Activated CD8-positive, alpha-beta memory T cell treated with anti-CD3 and anti-CD28 coated beads, Interleukin-2, amount 10 ng/mL, durations not matched to agents 7 days and 5 days (primary cell): ENCODE data around the gene ZMPSTE24. TPM values are rescaled to one million over a fixed set of nuclear protein-coding genes. Genes with fewer than 3 reads are reported as not detected.
"Not testable (repeated sequence)": the region's sequence is repeated elsewhere in the genome, so short reads cannot be mapped to it uniquely, and the experiment has no call there.

Experiments used
- ATAC-seq: fragments of 150-1000 bp; cut with Tn5 transposase; one replicate; pipeline ENCODE4 v1.10.0; 2021; ENCODE audit warnings: moderate library complexity
- CTCF ChIA-PET: fragments of 350-600 bp; sonication (Branson Sonifier 250); formaldehyde crosslinking; loops from one replicate; lab custom pipeline; 2021; ENCODE audit warnings: antibody characterized with exemption; lab: Charles Lee
- DNase-seq: peaks from one replicate; pipeline ENCODE4 v3.0.0-alpha.2; 2020
- H3K27ac Mint-ChIP-seq: one replicate; pipeline ENCODE4 v1.8.0; 2021; ENCODE audit warnings: mild to moderate bottlenecking, mixed read lengths
- H3K27me3 Mint-ChIP-seq: one replicate; pipeline ENCODE4 v1.8.0; 2021; ENCODE audit warnings: mixed read lengths
- H3K36me3 Mint-ChIP-seq: one replicate; pipeline ENCODE4 v1.8.0; 2021; ENCODE audit warnings: mild to moderate bottlenecking, mixed read lengths
- H3K4me1 Mint-ChIP-seq: one replicate; pipeline ENCODE4 v1.8.0; 2021; ENCODE audit warnings: mixed read lengths
- H3K4me3 Mint-ChIP-seq: one replicate; pipeline ENCODE4 v1.8.0; 2021; ENCODE audit warnings: mild to moderate bottlenecking, moderate library complexity, mixed read lengths
- H3K9me3 Mint-ChIP-seq: one replicate; pipeline ENCODE4 v1.8.0; 2022; ENCODE audit warnings: low read depth, mixed read lengths
- total RNA-seq, 2 experiments: library from RNA; stranded (reverse); gene quantifications; one replicate each; pipeline ENCODE4 v1.2.3, GENCODE V29; 2021

The ZMPSTE24 gene
- 10 to 100 TPM; 23.3 to 41.1 TPM for total RNA-seq

GRCh38 chr1:40257688-40258444 lies at the start of gene ZMPSTE24:
Gene ZMPSTE24, plus strand, starts transcription at chr1:40258236. Its CDS starts 36 bp downstream, at chr1:40258272.
- Mint-ChIP-seq H3K27me3 (no peaks in the 10 kb centered on the region), H3K27ac (peak within 1 kb of the TSS; percentile 98), H3K4me3 (peak within 1 kb of the TSS; percentile 85), H3K9me3 (no peaks in the 10 kb centered on the region), H3K4me1 (peaks cover 55% of the 10 kb centered on the region), H3K36me3 (peaks cover 37% of the 10 kb centered on the region)
- CTCF ChIA-PET = interaction anchor here (1.0 to 2.9 kb wide), 8 partner anchors 10 to 105 kb away, joined by 3 to 9 read pairs (median 4); partner anchors contain the start of genes COL9A2 and TMCO2
- peak; percentile 99 for DNase-seq
- peak; percentile 96 for ATAC-seq

- no peak overlapping the region for H3K4me3 Mint-ChIP-seq
- no peak for DNase-seq
- H3K36me3 Mint-ChIP-seq = peaks cover 32% of the 10 kb centered on the region
- H3K27me3 Mint-ChIP-seq = no peaks in the 10 kb centered on the region
- H3K27ac Mint-ChIP-seq = no peak overlapping the region
- CTCF ChIA-PET = interaction anchor here (1.0 to 1.6 kb wide), 2 partner anchors 26 to 128 kb away, joined by 4 read pairs; no protein-coding TSS in a partner anchor
- H3K9me3 Mint-ChIP-seq = no peaks in the 10 kb centered on the region
- ATAC-seq = no peak
- H3K4me1 Mint-ChIP-seq = peaks cover 3% of the 10 kb centered on the region
These were observed 47.4 kb upstream of the ZMPSTE24 start for GRCh38 chr1:40210511-40211204.

- peaks cover 24% of the 10 kb centered on the region for H3K4me1 Mint-ChIP-seq
- DNase-seq = no peak
- ATAC-seq = no peak
- CTCF ChIA-PET = interaction anchor here (1.4 kb wide), 1 partner anchor 13 kb away, joined by 3 read pairs; no protein-coding TSS in a partner anchor
- no peak overlapping the region for H3K27ac Mint-ChIP-seq
- no peak overlapping the region for H3K4me3 Mint-ChIP-seq
- H3K9me3 Mint-ChIP-seq = no peaks in the 10 kb centered on the region
- H3K27me3 Mint-ChIP-seq = no peaks in the 10 kb centered on the region
- H3K36me3 Mint-ChIP-seq = peaks cover 33% of the 10 kb centered on the region
These were observed 39.7 kb upstream of the ZMPSTE24 start for GRCh38 chr1:40218333-40218732.

GRCh38 chr1:40221471-40221905 lies 36.5 kb upstream of the ZMPSTE24 start:
- Mint-ChIP-seq H3K4me1 (peaks cover 21% of the 10 kb centered on the region), H3K36me3 (peaks cover 29% of the 10 kb centered on the region)
- not testable (repeated sequence) for H3K4me3 Mint-ChIP-seq, H3K9me3 Mint-ChIP-seq, H3K27me3 Mint-ChIP-seq, H3K27ac Mint-ChIP-seq, DNase-seq, ATAC-seq
- CTCF ChIA-PET = interaction anchor here (1.4 kb wide), 1 partner anchor 68 kb away, joined by 4 read pairs; no protein-coding TSS in a partner anchor

GRCh38 chr1:40221977-40222772 lies 35.9 kb upstream of the ZMPSTE24 start:
- Mint-ChIP-seq H3K9me3 (no peaks in the 10 kb centered on the region), H3K36me3 (peaks cover 25% of the 10 kb centered on the region), H3K27ac (no peak overlapping the region), H3K4me3 (no peak overlapping the region), H3K4me1 (peaks cover 20% of the 10 kb centered on the region), H3K27me3 (no peaks in the 10 kb centered on the region)
- DNase-seq = no peak
- CTCF ChIA-PET = interaction anchor here (1.4 kb wide), 1 partner anchor 69 kb away, joined by 4 read pairs; no protein-coding TSS in a partner anchor
- ATAC-seq = no peak

GRCh38 chr1:40224040-40224439 lies 34.0 kb upstream of the ZMPSTE24 start:
- peak; percentile 57 for ATAC-seq
- Mint-ChIP-seq H3K9me3 (no peaks in the 10 kb centered on the region), H3K4me3 (no peak overlapping the region), H3K4me1 (peaks cover 20% of the 10 kb centered on the region), H3K27ac (no peak overlapping the region), H3K27me3 (no peaks in the 10 kb centered on the region), H3K36me3 (peaks cover 24% of the 10 kb centered on the region)
- CTCF ChIA-PET = interaction anchor here (0.6 to 1.4 kb wide), 4 partner anchors 19 to 1639 kb away, joined by 3 to 4 read pairs (median 3); no protein-coding TSS in a partner anchor
- DNase-seq = no peak

- ATAC-seq (no peak), DNase-seq (no peak)
- Mint-ChIP-seq H3K36me3 (peaks cover 30% of the 10 kb centered on the region), H3K27me3 (no peaks in the 10 kb centered on the region), H3K4me3 (no peak overlapping the region), H3K9me3 (no peaks in the 10 kb centered on the region), H3K4me1 (peaks cover 25% of the 10 kb centered on the region), H3K27ac (no peak overlapping the region)
- CTCF ChIA-PET = interaction anchor here (0.7 to 2.5 kb wide), 4 partner anchors 73 to 172 kb away, joined by 3 to 8 read pairs (median 4); partner anchors contain the start of gene COL9A2
These were observed 31.8 kb upstream of the ZMPSTE24 start for GRCh38 chr1:40226192-40226591.

GRCh38 chr1:40232444-40232843 lies 25.6 kb upstream of the ZMPSTE24 start:
- Mint-ChIP-seq H3K4me3 (no peak overlapping the region), H3K9me3 (no peaks in the 10 kb centered on the region), H3K36me3 (peaks cover 64% of the 10 kb centered on the region), H3K27me3 (no peaks in the 10 kb centered on the region), H3K27ac (peak overlapping the region; percentile 69), H3K4me1 (peaks cover 37% of the 10 kb centered on the region)
- ATAC-seq (peak; percentile 94), DNase-seq (peak; percentile 86)
- CTCF ChIA-PET = interaction anchor here (0.7 to 2.6 kb wide), 6 partner anchors 9 to 89 kb away, joined by 3 to 7 read pairs (median 5); no protein-coding TSS in a partner anchor

- peaks cover 50% of the 10 kb centered on the region for H3K4me1 Mint-ChIP-seq
These were observed 18.4 kb upstream of the ZMPSTE24 start for GRCh38 chr1:40239626-40240025.

GRCh38 chr1:40240390-40240789 lies 17.6 kb upstream of the ZMPSTE24 start:
- H3K27me3 Mint-ChIP-seq = no peaks in the 10 kb centered on the region
- H3K27ac Mint-ChIP-seq = peak overlapping the region; percentile 4
- H3K4me3 Mint-ChIP-seq = no peak overlapping the region
- H3K36me3 Mint-ChIP-seq = peaks cover 41% of the 10 kb centered on the region
- H3K4me1 Mint-ChIP-seq = peaks cover 55% of the 10 kb centered on the region
- ATAC-seq (no peak), DNase-seq (no peak)
- no peaks in the 10 kb centered on the region for H3K9me3 Mint-ChIP-seq
- CTCF ChIA-PET = interaction anchor here (0.8 to 1.8 kb wide), 8 partner anchors 8 to 88 kb away, joined by 3 to 8 read pairs (median 4); partner anchors contain the start of gene COL9A2

More at GRCh38 chr1:40239626-40240025, 18.4 kb upstream of the ZMPSTE24 start:
- H3K27ac Mint-ChIP-seq = no peak overlapping the region
- no peak for DNase-seq
- no peaks in the 10 kb centered on the region for H3K9me3 Mint-ChIP-seq
- H3K4me3 Mint-ChIP-seq = no peak overlapping the region
- CTCF ChIA-PET = interaction anchor here (0.8 to 1.8 kb wide), 5 partner anchors 13 to 87 kb away, joined by 3 to 8 read pairs (median 3); no protein-coding TSS in a partner anchor
- H3K36me3 Mint-ChIP-seq = peaks cover 46% of the 10 kb centered on the region
- H3K27me3 Mint-ChIP-seq = no peaks in the 10 kb centered on the region
- ATAC-seq = no peak

GRCh38 chr1:40241362-40241761 lies 16.7 kb upstream of the ZMPSTE24 start:
- H3K4me1 Mint-ChIP-seq = peaks cover 55% of the 10 kb centered on the region
- peak overlapping the region; percentile 8 for H3K4me3 Mint-ChIP-seq
- H3K27ac Mint-ChIP-seq = peak overlapping the region; percentile 83

GRCh38 chr1:40243351-40243750 lies 14.7 kb upstream of the ZMPSTE24 start:
- CTCF ChIA-PET = interaction anchor here (0.7 to 2.4 kb wide), 5 partner anchors 14 to 91 kb away, joined by 3 to 10 read pairs (median 5); partner anchors contain the start of gene ZMPSTE24
- Mint-ChIP-seq H3K4me3 (no peak overlapping the region), H3K9me3 (no peaks in the 10 kb centered on the region), H3K36me3 (peaks cover 15% of the 10 kb centered on the region), H3K27ac (no peak overlapping the region), H3K27me3 (no peaks in the 10 kb centered on the region), H3K4me1 (peaks cover 40% of the 10 kb centered on the region)
- DNase-seq = no peak
- no peak for ATAC-seq

More at GRCh38 chr1:40241362-40241761, 16.7 kb upstream of the ZMPSTE24 start:
- Mint-ChIP-seq H3K36me3 (peaks cover 33% of the 10 kb centered on the region), H3K9me3 (no peaks in the 10 kb centered on the region), H3K27me3 (no peaks in the 10 kb centered on the region)
- DNase-seq (no peak), ATAC-seq (peak; percentile 31)
- CTCF ChIA-PET = interaction anchor here (0.9 to 2.4 kb wide), 11 partner anchors 9 to 198 kb away, joined by 3 to 10 read pairs (median 4); partner anchors contain the start of gene COL9A2
